ENCODE data around the gene HIRA. TPM values are rescaled to one million over a fixed set of nuclear protein-coding genes. Genes with fewer than 3 reads are reported as not detected.

The HIRA gene
- total and polyA plus RNA-seq, 2 experiments from 2014 or later, result 9.4 to 58.3 TPM

- ATAC-seq (no peak), DNase-seq (ENCODE audit: low spot score) (no peak)
- Mint-ChIP-seq H3K4me3 (no peak overlapping the region), H3K27ac (no peak overlapping the region), H3K9me3 (no peaks in the 10 kb centered on the region), H3K27me3 (ENCODE audit: insufficient read depth, low read depth, poor library complexity) (peaks cover 10% of the 10 kb centered on the region), H3K4me1 (no peaks in the 10 kb centered on the region), H3K36me3 (ENCODE audit: low read depth) (peaks cover 62% of the 10 kb centered on the region)
- TF ChIP-seq CREB1 (CRISPR knock-in tag; IDR thresholded peaks at IDR 0.05; ENCODE audit: low read depth) (no peak), NANOG (IDR thresholded peaks at IDR 0.05; ENCODE audit: borderline replicate concordance) (no peak), JUNB (IDR thresholded peaks at IDR 0.05; ENCODE audit: unreplicated experiment) (no peak), ZNF462 (CRISPR knock-in tag; IDR thresholded peaks at IDR 0.05) (no peak)
- TF ChIP-seq, protein P1, sequence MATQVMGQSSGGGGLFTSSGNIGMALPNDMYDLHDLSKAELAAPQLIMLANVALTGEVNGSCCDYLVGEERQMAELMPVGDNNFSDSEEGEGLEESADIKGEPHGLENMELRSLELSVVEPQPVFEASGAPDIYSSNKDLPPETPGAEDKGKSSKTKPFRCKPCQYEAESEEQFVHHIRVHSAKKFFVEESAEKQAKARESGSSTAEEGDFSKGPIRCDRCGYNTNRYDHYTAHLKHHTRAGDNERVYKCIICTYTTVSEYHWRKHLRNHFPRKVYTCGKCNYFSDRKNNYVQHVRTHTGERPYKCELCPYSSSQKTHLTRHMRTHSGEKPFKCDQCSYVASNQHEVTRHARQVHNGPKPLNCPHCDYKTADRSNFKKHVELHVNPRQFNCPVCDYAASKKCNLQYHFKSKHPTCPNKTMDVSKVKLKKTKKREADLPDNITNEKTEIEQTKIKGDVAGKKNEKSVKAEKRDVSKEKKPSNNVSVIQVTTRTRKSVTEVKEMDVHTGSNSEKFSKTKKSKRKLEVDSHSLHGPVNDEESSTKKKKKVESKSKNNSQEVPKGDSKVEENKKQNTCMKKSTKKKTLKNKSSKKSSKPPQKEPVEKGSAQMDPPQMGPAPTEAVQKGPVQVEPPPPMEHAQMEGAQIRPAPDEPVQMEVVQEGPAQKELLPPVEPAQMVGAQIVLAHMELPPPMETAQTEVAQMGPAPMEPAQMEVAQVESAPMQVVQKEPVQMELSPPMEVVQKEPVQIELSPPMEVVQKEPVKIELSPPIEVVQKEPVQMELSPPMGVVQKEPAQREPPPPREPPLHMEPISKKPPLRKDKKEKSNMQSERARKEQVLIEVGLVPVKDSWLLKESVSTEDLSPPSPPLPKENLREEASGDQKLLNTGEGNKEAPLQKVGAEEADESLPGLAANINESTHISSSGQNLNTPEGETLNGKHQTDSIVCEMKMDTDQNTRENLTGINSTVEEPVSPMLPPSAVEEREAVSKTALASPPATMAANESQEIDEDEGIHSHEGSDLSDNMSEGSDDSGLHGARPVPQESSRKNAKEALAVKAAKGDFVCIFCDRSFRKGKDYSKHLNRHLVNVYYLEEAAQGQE (IDR thresholded peaks at IDR 0.05; ENCODE audit: unreplicated experiment), result no peak
- TF ChIP-seq, protein P2, sequence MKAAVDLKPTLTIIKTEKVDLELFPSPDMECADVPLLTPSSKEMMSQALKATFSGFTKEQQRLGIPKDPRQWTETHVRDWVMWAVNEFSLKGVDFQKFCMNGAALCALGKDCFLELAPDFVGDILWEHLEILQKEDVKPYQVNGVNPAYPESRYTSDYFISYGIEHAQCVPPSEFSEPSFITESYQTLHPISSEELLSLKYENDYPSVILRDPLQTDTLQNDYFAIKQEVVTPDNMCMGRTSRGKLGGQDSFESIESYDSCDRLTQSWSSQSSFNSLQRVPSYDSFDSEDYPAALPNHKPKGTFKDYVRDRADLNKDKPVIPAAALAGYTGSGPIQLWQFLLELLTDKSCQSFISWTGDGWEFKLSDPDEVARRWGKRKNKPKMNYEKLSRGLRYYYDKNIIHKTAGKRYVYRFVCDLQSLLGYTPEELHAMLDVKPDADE (IDR thresholded peaks at IDR 0.05), result no peak
- Histone ChIP-seq H3K9me2 (ENCODE audit: insufficient read depth) (no peaks in the 10 kb centered on the region), H3K27ac (ENCODE audit: low read depth) (no peak overlapping the region), H3K4me1 (ENCODE audit: insufficient read depth) (no peaks in the 10 kb centered on the region), H2AFZ (no peak overlapping the region), H3K27me3 (ENCODE audit: insufficient read depth) (no peaks in the 10 kb centered on the region), H3K4me3 (no peak overlapping the region), H3K36me3 (ENCODE audit: insufficient read depth) (peaks cover 26% of the 10 kb centered on the region), H3K4me2 (no peak overlapping the region), H3K79me2 (replicated peaks; ENCODE audit: insufficient read depth) (peaks cover 10% of the 10 kb centered on the region), H4K20me1 (replicated peaks; ENCODE audit: insufficient read depth) (peaks cover 20% of the 10 kb centered on the region), H3F3A (replicated peaks; ENCODE audit: low read depth) (no peaks in the 10 kb centered on the region)
Measured at GRCh38 chr22:19406281-19406811, 25.2 kb downstream of the HIRA start.
